Muscle of leg (tissue), 11 donors: ENCODE measurements around the gene TMEM132D. TPM values are rescaled to one million over a fixed set of nuclear protein-coding genes. Genes with fewer than 3 reads are reported as not detected.

Source experiments
- DNase-seq: peaks from one replicate; pipeline ENCODE4 v3.0.0; 2013
- H3K27ac ChIP-seq: one replicate; pipeline ENCODE4 v1.5.1; 2013; ENCODE audit warnings: mild to moderate bottlenecking, low read length, control low read depth
- H3K27me3 ChIP-seq: one replicate; pipeline ENCODE4 v1.6.1; 2013; ENCODE audit warnings: low read length; ENCODE audit not compliant: control insufficient read depth, insufficient read depth
- H3K36me3 ChIP-seq: one replicate; pipeline ENCODE4 v1.6.1; 2013; ENCODE audit warnings: low read length; ENCODE audit not compliant: control insufficient read depth, insufficient read depth
- H3K4me1 ChIP-seq: one replicate; pipeline ENCODE4 v1.6.1; 2013; ENCODE audit warnings: low read length; ENCODE audit not compliant: control insufficient read depth, insufficient read depth
- H3K4me3 ChIP-seq: one replicate; pipeline ENCODE4 v1.5.1; 2013; ENCODE audit warnings: low read length, control low read depth
- H3K9me3 ChIP-seq: replicated peaks from 2 replicates; pipeline ENCODE4 v1.6.1; 2013; ENCODE audit warnings: low read depth, low read length; ENCODE audit not compliant: control insufficient read depth
- WGBS: methylation state at CpG from one replicate; pipeline ENCODE4 v1.1.5; 2013; ENCODE audit warnings: missing lambda C conversion rate; ENCODE audit not compliant: insufficient coverage; 5-methylcytosine and 5-hydroxymethylcytosine counted together
- polyA plus RNA-seq, 8 donors: library from polyadenylated mRNA; unstranded; fragments of 120-200 nt; gene quantifications; one replicate each; pipeline versions ENCODE4 v1.2.1 to v1.2.3, GENCODE V29; 2013; ENCODE audit warnings: inconsistent platforms in 1 of 8, low replicate concordance in 1 of 8; ENCODE audit not compliant: insufficient read length in 8 of 8, insufficient read depth in 1 of 8
- total RNA-seq: library from RNA; stranded (reverse); fragments of 120-200 nt; gene quantifications from one replicate; pipeline ENCODE4 v1.2.4, GENCODE V29; 2013

The TMEM132D gene
- total and polyA plus RNA-seq, 9 donors: 0.44 to 2.0 (median 0.85) TPM

DNA sequence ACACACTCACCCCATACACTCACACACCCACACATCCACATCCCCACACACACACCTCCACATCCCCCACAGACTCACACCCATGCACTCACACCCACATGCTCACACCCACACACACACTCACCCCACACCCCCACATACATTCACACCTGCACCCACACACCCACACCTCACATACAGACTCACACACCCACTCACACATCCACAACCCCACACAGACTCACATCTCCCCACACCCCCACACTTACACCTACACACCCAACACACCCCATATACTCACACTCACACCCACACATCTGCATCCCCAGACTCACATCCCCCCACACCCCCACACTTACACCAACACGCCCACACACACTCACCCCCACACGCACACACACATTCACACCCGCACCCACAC lies 878.8 kb downstream of the TMEM132D start:
- no peak for DNase-seq
- no peaks in the 10 kb centered on the region for H3K36me3 ChIP-seq
- no peaks in the 10 kb centered on the region for H3K4me1 ChIP-seq
- H3K27me3 ChIP-seq: peaks cover 8% of the 10 kb centered on the region
- no peak overlapping the region for H3K4me3 ChIP-seq
- H3K27ac ChIP-seq: no peak overlapping the region
- H3K9me3 ChIP-seq: peaks cover 2% of the 10 kb centered on the region
- WGBS: 86% methylated on average over 3 of the region's 3 CpGs
